ENCODE measurements around the gene RBM44. TPM values are rescaled to one million over a fixed set of nuclear protein-coding genes. Genes with fewer than 3 reads are reported as not detected.

The RBM44 gene
- total RNA-seq, 4 donors from 2014 or later: 0.08 to 1.5 (median 0.20) TPM

DNA sequence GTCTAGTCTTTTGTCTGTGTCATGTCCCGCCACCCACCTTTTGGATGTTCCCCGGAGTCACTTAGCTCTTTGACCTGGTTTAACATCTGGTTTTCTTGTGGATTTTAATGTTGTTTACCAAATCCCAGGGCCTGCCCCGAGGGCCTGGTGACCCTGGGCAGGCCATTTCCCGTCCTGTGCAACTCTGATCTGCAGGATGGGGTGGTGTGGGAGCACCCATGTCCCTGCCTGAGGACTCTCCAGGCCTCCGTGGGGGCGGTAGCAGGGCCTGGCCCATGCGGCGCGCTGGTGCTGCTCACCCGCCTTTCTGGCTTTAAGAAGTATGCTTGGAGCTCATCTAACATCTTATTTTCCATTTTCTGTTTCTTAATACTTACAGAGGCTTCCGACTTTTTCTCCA is 71.5 kb downstream of the RBM44 start:
- Histone ChIP-seq H3K27me3 (peaks cover 0 to 11% (median 0%) of the 10 kb centered on the region in 4 donors), H3K4me3 (no peak overlapping the region), H3K36me3 (no peaks in the 10 kb centered on the region), H3K4me1 (peaks cover 0 to 43% (median 19%) of the 10 kb centered on the region in 3 donors), H3K9me3 (no peaks in the 10 kb centered on the region), H3K27ac (no peak overlapping the region)
- intact Hi-C loops (cut with DNase I): no loop called here
- TF ChIP-seq, protein P1, sequence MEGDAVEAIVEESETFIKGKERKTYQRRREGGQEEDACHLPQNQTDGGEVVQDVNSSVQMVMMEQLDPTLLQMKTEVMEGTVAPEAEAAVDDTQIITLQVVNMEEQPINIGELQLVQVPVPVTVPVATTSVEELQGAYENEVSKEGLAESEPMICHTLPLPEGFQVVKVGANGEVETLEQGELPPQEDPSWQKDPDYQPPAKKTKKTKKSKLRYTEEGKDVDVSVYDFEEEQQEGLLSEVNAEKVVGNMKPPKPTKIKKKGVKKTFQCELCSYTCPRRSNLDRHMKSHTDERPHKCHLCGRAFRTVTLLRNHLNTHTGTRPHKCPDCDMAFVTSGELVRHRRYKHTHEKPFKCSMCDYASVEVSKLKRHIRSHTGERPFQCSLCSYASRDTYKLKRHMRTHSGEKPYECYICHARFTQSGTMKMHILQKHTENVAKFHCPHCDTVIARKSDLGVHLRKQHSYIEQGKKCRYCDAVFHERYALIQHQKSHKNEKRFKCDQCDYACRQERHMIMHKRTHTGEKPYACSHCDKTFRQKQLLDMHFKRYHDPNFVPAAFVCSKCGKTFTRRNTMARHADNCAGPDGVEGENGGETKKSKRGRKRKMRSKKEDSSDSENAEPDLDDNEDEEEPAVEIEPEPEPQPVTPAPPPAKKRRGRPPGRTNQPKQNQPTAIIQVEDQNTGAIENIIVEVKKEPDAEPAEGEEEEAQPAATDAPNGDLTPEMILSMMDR (IDR thresholded peaks at IDR 0.05): no peak
- no peak for TF ChIP-seq POLR2A (IDR thresholded peaks at IDR 0.05)
- WGBS, 2 donors: 81 to 85% methylated on average over 6 to 11 of the region's 11 CpGs
- DNase-seq: no peak

GRCh38 chr2:237870754-237871651 is 72.4 kb downstream of the RBM44 start:
- Histone ChIP-seq H3K9me3 (no peaks in the 10 kb centered on the region), H3K4me3 (no peak overlapping the region), H3K27ac (no peak overlapping the region), H3K27me3 (peaks cover 0 to 12% (median 0%) of the 10 kb centered on the region in 4 donors), H3K4me1 (peaks cover 0 to 38% (median 19%) of the 10 kb centered on the region in 3 donors), H3K36me3 (no peaks in the 10 kb centered on the region)
- TF ChIP-seq POLR2A (IDR thresholded peaks at IDR 0.05): no peak
- TF ChIP-seq, protein P1 (IDR thresholded peaks at IDR 0.05): no peak
- 79 to 87% methylated on average over 17 to 20 of the region's 23 CpGs for WGBS, 2 donors
- no peak for DNase-seq
- intact Hi-C loops (cut with DNase I): no loop called here

- no peaks in the 10 kb centered on the region for H3K36me3 ChIP-seq
- DNase-seq: no peak
- TF ChIP-seq, protein P1 (IDR thresholded peaks at IDR 0.05): no peak
- TF ChIP-seq POLR2A (IDR thresholded peaks at IDR 0.05): no peak
- H3K4me1 ChIP-seq: peaks cover 0 to 36% (median 19%) of the 10 kb centered on the region in 3 donors
- H3K27me3 ChIP-seq: peaks cover 0 to 10% (median 0%) of the 10 kb centered on the region in 4 donors
- H3K4me3 ChIP-seq: no peak overlapping the region
- H3K27ac ChIP-seq: no peak overlapping the region
- no peaks in the 10 kb centered on the region for H3K9me3 ChIP-seq
- intact Hi-C loops (cut with DNase I): no loop called here
- WGBS, 2 donors: 60 to 71% methylated on average over 2 to 6 of the region's 19 CpGs
Observed at GRCh38 chr2:237872178-237872887, 73.8 kb downstream of the RBM44 start.

DNA sequence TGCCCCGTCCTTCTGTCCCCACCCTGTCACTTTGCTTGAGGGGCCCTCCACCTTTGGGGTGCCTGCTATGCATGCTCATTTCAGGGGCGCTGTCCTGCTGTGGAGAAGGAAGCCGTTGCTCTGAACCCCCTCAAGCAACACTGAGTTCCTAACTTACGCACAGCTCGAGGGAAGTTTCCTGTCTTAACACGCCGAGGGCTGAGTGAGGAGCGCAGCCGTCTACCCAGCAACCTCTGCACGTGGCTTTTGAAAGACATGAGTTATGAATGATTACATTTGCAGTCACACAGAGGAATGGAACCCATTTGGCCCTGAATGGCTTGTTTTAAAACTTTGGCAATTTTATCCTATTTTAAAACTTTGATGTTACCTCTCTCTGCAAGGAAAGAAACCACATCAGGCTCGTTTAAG is 74.8 kb downstream of the RBM44 start:
- intact Hi-C loops (cut with DNase I): no loop called here
- H3K27ac ChIP-seq: peak overlapping the region in 2 of 4 donors; percentile 33 to 35
- WGBS, 2 donors: 20 to 29% methylated on average over 8 to 10 of the region's 11 CpGs
- H3K36me3 ChIP-seq: no peaks in the 10 kb centered on the region
- H3K9me3 ChIP-seq: no peaks in the 10 kb centered on the region
- no peak for TF ChIP-seq POLR2A (IDR thresholded peaks at IDR 0.05)
- TF ChIP-seq, protein P1 (IDR thresholded peaks at IDR 0.05): no peak
- DNase-seq: no peak
- peaks cover 0 to 37% (median 19%) of the 10 kb centered on the region in 3 donors for H3K4me1 ChIP-seq
- H3K27me3 ChIP-seq: peaks cover 0 to 6% (median 0%) of the 10 kb centered on the region in 4 donors
- no peak overlapping the region for H3K4me3 ChIP-seq
